MM.1S (cell line): ENCODE measurements around the gene PKP4.

ENCODE experiments used
- DNase-seq: peaks from one replicate; pipeline ENCODE4 v3.0.0-alpha.2; 2015
- H2AFZ ChIP-seq: fragments of 300-600 bp; sonication (generic); 2 replicates; pipeline ENCODE4 v1.6.0; 2016; ENCODE audit warnings: antibody characterized with exemption, low read length
- H3F3A ChIP-seq: fragments of 300-600 bp; sonication (generic); 2 replicates; pipeline ENCODE4 v1.6.1; 2016; ENCODE audit warnings: mild to moderate bottlenecking, antibody characterized with exemption, low read length, moderate library complexity, mixed read lengths; ENCODE audit not compliant: insufficient read depth
- H3K27ac ChIP-seq: fragments of 300-600 bp; sonication (generic); 2 replicates; pipeline ENCODE4 v1.5.1; 2016; ENCODE audit warnings: mild to moderate bottlenecking, low read length
- H3K27me3 ChIP-seq: fragments of 300-600 bp; sonication (generic); replicated peaks from 2 replicates; pipeline ENCODE4 v1.6.0; 2016; ENCODE audit warnings: low read length; ENCODE audit not compliant: insufficient read depth
- H3K36me3 ChIP-seq: fragments of 300-600 bp; sonication (generic); replicated peaks from 2 replicates; pipeline ENCODE4 v1.6.1; 2016; ENCODE audit warnings: mild to moderate bottlenecking, low read length, mixed read lengths; ENCODE audit not compliant: insufficient read depth
- H3K4me1 ChIP-seq: fragments of 300-600 bp; sonication (generic); 2 replicates; pipeline ENCODE4 v1.6.1; 2016; ENCODE audit warnings: low read length, mixed read lengths
- H3K4me2 ChIP-seq: fragments of 300-600 bp; sonication (generic); 2 replicates; pipeline ENCODE4 v1.6.0; 2016; ENCODE audit warnings: low read depth, low read length
- H3K4me3 ChIP-seq: fragments of 300-600 bp; sonication (generic); 2 replicates; pipeline ENCODE4 v1.5.1; 2016; ENCODE audit warnings: low read length, mixed read lengths
- H3K79me2 ChIP-seq: fragments of 300-600 bp; sonication (generic); 2 replicates; pipeline ENCODE4 v1.6.1; 2016; ENCODE audit warnings: mixed run types, low read length, mixed read lengths
- H3K9ac ChIP-seq: fragments of 300-600 bp; sonication (generic); 2 replicates; pipeline ENCODE4 v1.6.1; 2016; ENCODE audit warnings: low read length, mixed read lengths
- H3K9me2 ChIP-seq: fragments of 300-600 bp; sonication (generic); replicated peaks from 2 replicates; pipeline ENCODE4 v1.6.1; 2016; ENCODE audit warnings: mild to moderate bottlenecking, low read length, mixed read lengths; ENCODE audit not compliant: insufficient read depth
- H3K9me3 ChIP-seq: fragments of 300-600 bp; sonication (generic); replicated peaks from 2 replicates; pipeline ENCODE4 v1.6.1; 2016; ENCODE audit warnings: mild to moderate bottlenecking, low read length, mixed read lengths; ENCODE audit not compliant: insufficient read depth
- H4K20me1 ChIP-seq: fragments of 300-600 bp; sonication (generic); 2 replicates; pipeline ENCODE4 v1.6.1; 2016; ENCODE audit warnings: mild to moderate bottlenecking, low read length, moderate library complexity, mixed read lengths; ENCODE audit not compliant: insufficient read depth
- CTCF ChIP-seq: fragments of 300-600 bp; sonication (generic); IDR thresholded peaks from 2 replicates; pipeline ENCODE4 v1.5.1; 2016; ENCODE audit warnings: antibody characterized with exemption, low read length, mixed read lengths
- EZH2 ChIP-seq: fragments of 300-600 bp; sonication (generic); optimal IDR thresholded peaks from 2 replicates; pipeline ENCODE3; 2017; ENCODE audit warnings: low read depth, mild to moderate bottlenecking, antibody characterized with exemption, low read length, mixed read lengths
- EZH2phosphoT487 ChIP-seq: fragments of 300-600 bp; sonication (generic); IDR thresholded peaks from 2 replicates; pipeline ENCODE4 v1.6.1; 2018; ENCODE audit warnings: antibody characterized with exemption, low read length

PKP4 gene

GRCh38 chr2:158685646-158686045 is 228.9 kb downstream of the PKP4 start:
- H3K9me3 ChIP-seq, result no peaks in the 10 kb centered on the region
- no peak overlapping the region for H3K9ac ChIP-seq
- no peak for DNase-seq
- H3K4me1 ChIP-seq, result no peaks in the 10 kb centered on the region
- no peak overlapping the region for H3K4me2 ChIP-seq
- H3K4me3 ChIP-seq, result no peak overlapping the region
- H3K79me2 ChIP-seq, result no peaks in the 10 kb centered on the region
- H2AFZ ChIP-seq, result no peak overlapping the region
- TF ChIP-seq EZH2, result no peak
- H3K36me3 ChIP-seq, result no peaks in the 10 kb centered on the region
- H3K27ac ChIP-seq, result no peak overlapping the region
- no peaks in the 10 kb centered on the region for H4K20me1 ChIP-seq
- H3F3A ChIP-seq, result no peaks in the 10 kb centered on the region
- H3K27me3 ChIP-seq, result no peaks in the 10 kb centered on the region
- H3K9me2 ChIP-seq, result no peaks in the 10 kb centered on the region

GRCh38 chr2:158686210-158686691 is 229.5 kb downstream of the PKP4 start:
- Histone ChIP-seq H3K36me3 (no peaks in the 10 kb centered on the region), H3K9me3 (no peaks in the 10 kb centered on the region), H3K9ac (no peak overlapping the region), H4K20me1 (no peaks in the 10 kb centered on the region), H3K27ac (no peak overlapping the region), H3K79me2 (no peaks in the 10 kb centered on the region), H3K4me1 (no peaks in the 10 kb centered on the region), H3K9me2 (no peaks in the 10 kb centered on the region), H2AFZ (no peak overlapping the region), H3K4me3 (no peak overlapping the region), H3F3A (no peaks in the 10 kb centered on the region), H3K4me2 (no peak overlapping the region), H3K27me3 (no peaks in the 10 kb centered on the region)
- no peak for DNase-seq
- TF ChIP-seq EZH2 (no peak), CTCF (no peak), EZH2phosphoT487 (no peak)

GRCh38 chr2:158687315-158687714 is 230.6 kb downstream of the PKP4 start:
- no peaks in the 10 kb centered on the region for H3K27me3 ChIP-seq
- H3K4me3 ChIP-seq, result no peak overlapping the region
- H3K4me2 ChIP-seq, result no peak overlapping the region
- H3K79me2 ChIP-seq, result no peaks in the 10 kb centered on the region
- H3K9me2 ChIP-seq, result no peaks in the 10 kb centered on the region
- no peak overlapping the region for H3K27ac ChIP-seq
- DNase-seq, result no peak
- H2AFZ ChIP-seq, result no peak overlapping the region
- no peak overlapping the region for H3K9ac ChIP-seq
- no peaks in the 10 kb centered on the region for H3K9me3 ChIP-seq
- no peaks in the 10 kb centered on the region for H3K4me1 ChIP-seq
- no peaks in the 10 kb centered on the region for H3K36me3 ChIP-seq
- no peaks in the 10 kb centered on the region for H4K20me1 ChIP-seq
- no peaks in the 10 kb centered on the region for H3F3A ChIP-seq
- no peak for TF ChIP-seq EZH2
- no peak for TF ChIP-seq CTCF
- TF ChIP-seq EZH2phosphoT487, result no peak

DNA sequence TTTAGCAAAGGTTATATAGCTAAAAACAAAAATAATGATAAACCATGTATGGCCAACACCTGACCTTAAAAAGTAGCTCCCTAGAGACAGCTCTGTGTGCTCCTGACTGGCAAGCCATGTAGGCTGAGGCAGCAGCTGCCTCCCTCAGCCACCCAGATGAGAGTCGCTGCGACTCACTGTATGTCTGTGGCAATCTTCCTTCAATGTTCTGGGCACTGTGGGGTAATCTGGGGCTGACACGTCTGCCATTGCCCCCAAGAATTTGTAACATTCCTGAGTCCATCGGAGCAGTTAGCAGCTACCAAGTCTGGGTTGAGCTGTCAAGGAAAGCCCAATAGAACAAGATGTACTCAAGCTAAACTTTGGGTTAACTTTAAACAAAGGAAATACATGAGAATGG is 232.0 kb downstream of the PKP4 start:
- H3K79me2 ChIP-seq, result no peaks in the 10 kb centered on the region
- no peaks in the 10 kb centered on the region for H3K4me1 ChIP-seq
- H3K27ac ChIP-seq, result no peak overlapping the region
- no peaks in the 10 kb centered on the region for H3K9me3 ChIP-seq
- H3K9me2 ChIP-seq, result no peaks in the 10 kb centered on the region
- DNase-seq, result no peak
- H3K36me3 ChIP-seq, result no peaks in the 10 kb centered on the region
- no peak overlapping the region for H3K4me3 ChIP-seq
- no peaks in the 10 kb centered on the region for H3K27me3 ChIP-seq
- no peak overlapping the region for H2AFZ ChIP-seq
- TF ChIP-seq CTCF, result no peak
- TF ChIP-seq EZH2phosphoT487, result no peak
- no peak for TF ChIP-seq EZH2
- no peaks in the 10 kb centered on the region for H4K20me1 ChIP-seq
- H3K4me2 ChIP-seq, result no peak overlapping the region
- no peaks in the 10 kb centered on the region for H3F3A ChIP-seq
- no peak overlapping the region for H3K9ac ChIP-seq
